HG03469 (cell line): ENCODE results near the gene OCEL1.
"Not testable (repeated sequence)": the region's sequence is repeated elsewhere in the genome, so short reads cannot be mapped to it uniquely, and the experiment has no call there.

ENCODE experiments used
- ATAC-seq: cut with Tn5 transposase; IDR thresholded peaks from one replicate; pipeline ENCODE4 v1.9.1; 2021; ENCODE audit warnings: mild to moderate bottlenecking, moderate library complexity, moderate number of reproducible peaks; ENCODE audit not compliant: unreplicated experiment

Gene OCEL1

GRCh38 chr19:17226002-17226933 lies at the start of gene OCEL1:
TSS of gene OCEL1 (plus strand) at chr19:17226226. CDS start at chr19:17226248, 22 bp downstream.
- ATAC-seq, result peak; percentile 87

- ATAC-seq, result no peak
These were observed 47.7 kb upstream of the OCEL1 start for GRCh38 chr19:17178291-17178690.

- ATAC-seq, result no peak
These were observed 44.9 kb upstream of the OCEL1 start for GRCh38 chr19:17180997-17181702.

- ATAC-seq, result no peak
These were observed 42.7 kb upstream of the OCEL1 start for GRCh38 chr19:17183271-17183761.

- no peak for ATAC-seq
These were observed 42.1 kb upstream of the OCEL1 start for GRCh38 chr19:17183858-17184321.

GRCh38 chr19:17184371-17184841 lies 41.6 kb upstream of the OCEL1 start:
- ATAC-seq, result no peak

GRCh38 chr19:17185590-17185989 lies 40.4 kb upstream of the OCEL1 start:
- ATAC-seq, result no peak

GRCh38 chr19:17191736-17192135 lies 34.3 kb upstream of the OCEL1 start:
- ATAC-seq, result not testable (repeated sequence)

GRCh38 chr19:17192751-17193150 lies 33.3 kb upstream of the OCEL1 start:
- no peak for ATAC-seq

GRCh38 chr19:17194608-17195007 lies 31.4 kb upstream of the OCEL1 start:
- no peak for ATAC-seq

GRCh38 chr19:17195106-17195505 lies 30.9 kb upstream of the OCEL1 start:
- ATAC-seq, result no peak

- ATAC-seq, result no peak
These were observed 29.4 kb upstream of the OCEL1 start for GRCh38 chr19:17196610-17197009.

GRCh38 chr19:17197666-17198065 lies 28.4 kb upstream of the OCEL1 start:
- ATAC-seq, result no peak

GRCh38 chr19:17200408-17201079 lies 25.5 kb upstream of the OCEL1 start:
- no peak for ATAC-seq

GRCh38 chr19:17202249-17202648 lies 23.8 kb upstream of the OCEL1 start:
- ATAC-seq, result no peak

GRCh38 chr19:17202713-17203112 lies 23.3 kb upstream of the OCEL1 start:
- no peak for ATAC-seq

GRCh38 chr19:17205237-17206140 lies 20.5 kb upstream of the OCEL1 start:
- no peak for ATAC-seq

GRCh38 chr19:17206736-17207581 lies 19.1 kb upstream of the OCEL1 start:
- no peak for ATAC-seq
